Activated naive CD8-positive, alpha-beta T cell treated with anti-CD3 and anti-CD28 coated beads for 36 hours (primary cell): ENCODE measurements around the gene LDLRAD4. TPM values are rescaled to one million over a fixed set of nuclear protein-coding genes. Genes with fewer than 3 reads are reported as not detected.
"Not testable (repeated sequence)": the region's sequence is repeated elsewhere in the genome, so short reads cannot be mapped to it uniquely, and the experiment has no call there.

ENCODE experiments used
- DNase-seq: peaks from one replicate; pipeline ENCODE4 v3.0.0; 2021
- H3K27ac Mint-ChIP-seq: one replicate; pipeline ENCODE4 v1.8.0; 2022; ENCODE audit warnings: mild to moderate bottlenecking, moderate library complexity, mixed read lengths
- H3K27me3 Mint-ChIP-seq: one replicate; pipeline ENCODE4 v1.8.0; 2022; ENCODE audit warnings: mild to moderate bottlenecking, mixed read lengths
- H3K36me3 Mint-ChIP-seq: one replicate; pipeline ENCODE4 v1.8.0; 2021; ENCODE audit warnings: mild to moderate bottlenecking, mixed read lengths
- H3K4me1 Mint-ChIP-seq: one replicate; pipeline ENCODE4 v1.8.0; 2021; ENCODE audit warnings: mixed read lengths
- H3K4me3 Mint-ChIP-seq: one replicate; pipeline ENCODE4 v1.8.0; 2022; ENCODE audit warnings: mild to moderate bottlenecking, moderate library complexity, mixed read lengths
- H3K9me3 Mint-ChIP-seq: one replicate; pipeline ENCODE4 v1.8.0; 2022; ENCODE audit warnings: mixed read lengths
- total RNA-seq, 2 experiments: library from RNA; stranded (reverse); gene quantifications; one replicate each; pipeline ENCODE4 v1.2.3, GENCODE V29; 2021

LDLRAD4 gene
- total RNA-seq, 2 experiments from 2014 or later = 27.4 to 27.5 TPM

DNA sequence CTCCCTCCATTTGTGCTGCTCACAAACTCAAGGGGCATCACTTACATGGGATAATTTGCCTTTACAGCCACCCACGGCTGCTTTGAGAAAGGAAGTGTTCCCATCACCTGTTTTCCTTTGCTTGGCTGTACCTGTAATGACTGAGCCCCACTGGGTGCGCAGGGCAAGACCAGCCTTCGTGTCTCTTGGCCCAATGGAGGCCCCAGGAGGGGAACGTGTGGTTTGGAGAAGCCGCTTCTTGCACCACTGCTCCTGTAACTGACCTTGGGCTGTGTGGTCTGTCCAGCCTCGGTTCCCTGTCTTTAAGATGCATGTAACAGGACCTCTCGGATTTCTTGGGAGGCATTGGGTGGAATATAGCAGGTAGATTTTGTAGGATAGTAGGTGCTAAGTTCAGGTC is 41.1 kb downstream of the LDLRAD4 start:
- no peaks in the 10 kb centered on the region for H3K36me3 Mint-ChIP-seq
- no peak for DNase-seq
- H3K27ac Mint-ChIP-seq = no peak overlapping the region
- no peaks in the 10 kb centered on the region for H3K9me3 Mint-ChIP-seq
- no peaks in the 10 kb centered on the region for H3K27me3 Mint-ChIP-seq
- no peak overlapping the region for H3K4me3 Mint-ChIP-seq
- peaks cover 23% of the 10 kb centered on the region for H3K4me1 Mint-ChIP-seq

DNA sequence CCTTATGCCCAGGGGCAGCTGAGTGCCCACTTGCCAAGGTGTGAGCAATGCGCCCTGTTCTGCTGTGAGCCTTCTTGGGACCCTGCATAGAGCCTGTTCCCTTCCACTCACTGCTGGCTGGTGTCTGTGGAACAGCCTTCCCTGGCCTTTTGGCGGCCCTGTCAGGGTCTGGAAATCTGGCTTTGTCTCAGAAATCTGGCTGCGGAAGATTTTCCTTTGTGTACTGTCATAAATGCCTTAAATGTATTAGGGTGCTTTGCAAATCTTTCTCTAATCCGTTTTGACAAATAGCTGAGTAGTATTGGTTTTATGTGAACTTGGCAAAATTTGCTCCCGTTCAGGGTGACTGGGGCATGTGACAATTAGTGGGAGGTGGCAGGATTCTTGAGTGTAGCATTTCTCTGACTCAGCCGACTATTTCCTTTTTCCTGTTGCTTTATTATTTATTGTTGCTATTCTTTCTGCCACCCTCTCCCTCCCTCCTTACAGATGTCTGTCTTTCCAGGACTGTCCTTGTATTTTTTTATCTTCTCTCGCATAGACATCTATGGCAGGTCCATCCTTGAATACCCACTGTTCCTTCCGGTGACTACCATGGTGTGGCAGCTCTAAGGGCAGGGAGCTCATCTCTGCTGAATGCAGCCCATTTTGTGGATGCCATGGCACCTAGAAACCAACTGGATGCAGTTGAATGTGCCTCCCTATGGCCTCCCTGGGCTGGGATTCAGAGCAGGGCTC is 41.8 kb downstream of the LDLRAD4 start:
- no peaks in the 10 kb centered on the region for H3K9me3 Mint-ChIP-seq
- peaks cover 4% of the 10 kb centered on the region for H3K36me3 Mint-ChIP-seq
- no peaks in the 10 kb centered on the region for H3K27me3 Mint-ChIP-seq
- no peak overlapping the region for H3K27ac Mint-ChIP-seq
- no peak overlapping the region for H3K4me3 Mint-ChIP-seq
- DNase-seq = no peak
- H3K4me1 Mint-ChIP-seq = peaks cover 28% of the 10 kb centered on the region

DNA sequence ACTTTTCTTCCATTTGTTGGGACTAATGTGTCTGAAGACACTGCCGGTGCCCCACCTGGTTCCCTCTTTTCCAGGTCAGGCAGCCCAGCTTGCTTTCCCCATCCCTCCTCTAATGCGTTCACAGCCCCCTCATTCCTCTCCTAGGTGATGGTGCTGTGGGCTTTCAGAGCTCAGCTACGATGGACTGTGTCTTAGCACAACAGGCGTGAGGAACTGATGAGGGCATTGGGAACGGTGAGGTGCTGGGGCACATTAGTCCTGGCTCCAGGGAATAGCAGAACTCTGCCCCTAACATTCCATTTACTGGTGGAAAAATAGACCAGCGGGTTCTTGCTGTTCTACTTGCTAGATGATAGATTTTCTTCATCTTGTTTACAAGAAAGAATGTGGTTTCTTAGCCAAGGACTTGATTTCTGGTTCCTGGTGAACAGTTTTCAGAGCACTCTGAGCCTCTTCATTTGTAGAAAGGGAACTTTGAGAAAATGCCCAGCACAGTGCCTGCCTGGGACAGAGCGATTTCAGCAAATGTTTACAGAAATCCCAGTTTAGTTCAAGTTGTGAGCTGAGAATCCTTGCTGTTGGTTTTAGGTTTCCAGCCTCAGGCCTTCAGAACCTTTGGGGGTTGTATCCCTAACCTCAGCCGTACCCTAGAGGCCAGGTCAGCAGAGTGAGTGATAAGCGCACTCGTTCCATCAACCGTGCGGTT is 42.5 kb downstream of the LDLRAD4 start:
- Mint-ChIP-seq H3K9me3 (no peaks in the 10 kb centered on the region), H3K4me3 (no peak overlapping the region), H3K27me3 (no peaks in the 10 kb centered on the region), H3K27ac (no peak overlapping the region), H3K36me3 (peaks cover 5% of the 10 kb centered on the region), H3K4me1 (peaks cover 35% of the 10 kb centered on the region)
- no peak for DNase-seq

DNA sequence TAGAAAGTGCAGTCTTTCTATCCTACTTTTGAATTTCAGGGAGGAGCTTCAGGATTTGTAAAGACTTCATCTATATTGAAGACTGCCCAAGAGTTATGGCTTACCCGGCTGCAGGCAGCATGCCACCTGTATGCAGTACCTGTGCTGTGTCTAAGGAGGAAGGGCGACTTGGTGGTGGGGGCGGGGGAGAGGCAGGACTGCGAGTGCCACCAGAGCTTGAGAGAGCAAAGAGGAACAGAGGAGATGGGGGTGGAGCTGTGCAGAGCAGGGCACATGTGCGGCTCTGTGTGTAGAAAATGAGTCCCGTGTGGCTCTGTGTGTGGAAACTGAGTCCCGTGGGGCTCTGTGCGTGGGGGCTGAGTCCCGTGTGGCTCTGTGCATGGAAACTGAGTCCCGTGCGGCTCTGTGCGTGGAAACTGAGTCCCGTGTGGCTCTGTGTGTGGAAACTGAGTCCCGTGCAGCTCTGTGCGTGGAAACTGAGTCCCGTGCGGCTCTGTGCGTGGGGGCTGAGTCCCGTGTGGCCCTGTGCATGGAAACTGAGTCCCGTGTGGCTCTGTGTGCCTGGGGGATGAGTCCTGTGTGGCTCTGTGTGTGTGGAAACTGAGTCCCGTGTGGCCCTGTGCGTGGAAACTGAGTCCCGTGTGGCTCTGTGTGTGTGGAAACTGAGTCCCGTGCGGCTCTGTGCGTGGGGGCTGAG is 43.2 kb downstream of the LDLRAD4 start:
- DNase-seq = no peak
- no peaks in the 10 kb centered on the region for H3K9me3 Mint-ChIP-seq
- H3K27me3 Mint-ChIP-seq = no peaks in the 10 kb centered on the region
- peaks cover 42% of the 10 kb centered on the region for H3K4me1 Mint-ChIP-seq
- H3K27ac Mint-ChIP-seq = no peak overlapping the region
- peaks cover 5% of the 10 kb centered on the region for H3K36me3 Mint-ChIP-seq
- no peak overlapping the region for H3K4me3 Mint-ChIP-seq

DNA sequence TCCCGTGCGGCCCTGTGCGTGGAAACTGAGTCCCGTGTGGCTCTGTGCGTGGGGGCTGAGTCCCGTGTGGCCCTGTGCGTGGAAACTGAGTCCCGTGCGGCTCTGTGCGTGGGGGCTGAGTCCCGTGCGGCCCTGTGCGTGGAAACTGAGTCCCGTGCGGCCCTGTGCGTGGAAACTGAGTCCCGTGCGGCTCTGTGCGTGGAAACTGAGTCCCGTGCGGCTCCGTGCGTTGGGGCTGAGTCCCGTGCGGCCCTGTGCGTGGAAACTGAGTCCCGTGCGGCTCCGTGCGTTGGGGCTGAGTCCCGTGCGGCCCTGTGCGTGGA is 43.8 kb downstream of the LDLRAD4 start:
- H3K36me3 Mint-ChIP-seq, H3K9me3 Mint-ChIP-seq, H3K27me3 Mint-ChIP-seq, DNase-seq, H3K27ac Mint-ChIP-seq, H3K4me3 Mint-ChIP-seq: not testable (repeated sequence)
- H3K4me1 Mint-ChIP-seq = peaks cover 48% of the 10 kb centered on the region

DNA sequence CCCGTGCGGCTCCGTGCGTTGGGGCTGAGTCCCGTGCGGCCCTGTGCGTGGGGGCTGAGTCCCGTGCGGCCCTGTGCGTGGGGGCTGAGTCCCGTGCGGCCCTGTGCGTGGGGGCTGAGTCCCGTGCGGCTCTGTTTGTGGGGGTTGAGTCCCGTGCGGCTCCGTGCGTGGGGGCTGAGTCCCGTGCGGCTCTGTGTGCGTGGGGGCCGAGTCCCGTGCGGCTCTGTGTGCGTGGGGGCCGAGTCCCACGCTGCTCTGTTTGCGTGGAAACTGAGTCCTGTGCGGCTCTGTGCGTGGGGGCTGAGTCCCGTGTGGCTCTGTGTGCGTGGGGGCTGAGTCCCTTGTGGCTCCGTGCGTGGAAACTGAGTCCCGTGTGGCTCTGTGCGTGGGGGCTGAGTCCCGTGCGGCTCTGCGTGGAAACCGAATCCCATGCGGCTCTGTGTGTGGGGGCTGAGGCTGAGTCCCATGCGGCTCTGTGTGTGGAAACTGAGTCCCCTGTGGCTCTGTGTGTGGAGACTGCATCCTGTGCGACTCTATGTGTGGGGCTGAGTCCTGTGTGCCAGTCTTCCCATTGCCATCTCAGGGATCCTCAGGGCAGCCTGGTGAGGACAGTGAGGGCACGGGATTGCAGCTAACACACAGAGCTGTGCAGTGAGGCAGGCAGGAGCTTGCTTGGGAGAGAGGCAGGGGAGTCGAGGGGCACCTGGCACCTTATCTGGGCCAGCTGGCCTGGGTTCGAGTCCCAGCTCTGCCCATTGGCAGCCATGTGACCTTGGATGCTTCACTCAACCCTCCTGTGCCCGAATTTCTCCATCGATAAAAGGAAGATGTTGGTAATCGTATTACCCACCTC is 44.5 kb downstream of the LDLRAD4 start:
- H3K27me3 Mint-ChIP-seq = no peaks in the 10 kb centered on the region

DNA sequence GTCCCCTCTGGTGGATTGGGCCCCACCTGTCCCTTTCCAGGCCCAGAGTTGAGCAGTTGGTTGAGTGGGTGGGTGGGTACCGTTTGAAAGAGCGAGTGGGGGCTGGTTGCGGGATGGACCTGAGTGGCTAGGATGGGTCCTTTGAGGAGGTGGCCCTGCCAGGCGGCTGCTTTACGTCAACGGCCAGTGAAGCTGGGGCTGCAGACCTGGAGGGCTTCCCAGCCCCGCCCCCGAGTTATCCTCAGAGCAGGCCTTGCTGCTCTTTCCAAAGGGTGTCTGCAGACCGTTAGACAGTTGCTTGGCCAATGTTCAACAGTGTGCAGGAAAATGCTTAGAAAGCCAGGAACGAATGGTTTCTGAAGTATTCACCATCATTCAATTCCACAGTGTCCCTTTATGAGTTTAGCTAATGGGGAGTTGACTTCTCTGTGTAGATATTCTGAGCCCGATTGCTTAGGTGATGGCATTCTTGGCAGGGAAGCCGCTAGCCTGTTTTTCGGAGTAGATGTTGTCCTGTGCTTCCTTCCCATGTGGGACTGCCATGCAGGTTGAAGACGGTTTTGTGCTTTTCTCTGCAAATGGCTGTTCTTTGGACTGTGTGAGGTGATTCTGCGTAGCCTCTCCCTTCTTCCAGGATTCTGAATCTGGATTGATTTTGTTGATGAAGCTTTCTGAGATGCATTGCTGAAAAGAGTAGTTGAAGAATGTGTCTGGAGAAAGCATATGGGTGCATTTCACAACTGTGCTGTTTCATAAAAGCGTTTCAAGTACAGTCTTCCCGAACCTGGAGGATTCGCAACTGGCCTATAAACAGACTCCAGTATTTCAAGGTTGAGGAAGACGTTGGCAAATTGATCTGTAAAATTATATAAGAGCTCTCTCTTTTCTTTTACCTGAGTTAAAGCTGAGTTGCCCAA is 45.8 kb downstream of the LDLRAD4 start:
- H3K36me3 Mint-ChIP-seq = peaks cover 5% of the 10 kb centered on the region
- no peak for DNase-seq
- H3K4me1 Mint-ChIP-seq = peaks cover 67% of the 10 kb centered on the region
- no peaks in the 10 kb centered on the region for H3K9me3 Mint-ChIP-seq
- no peaks in the 10 kb centered on the region for H3K27me3 Mint-ChIP-seq
- H3K4me3 Mint-ChIP-seq = no peak overlapping the region
- no peak overlapping the region for H3K27ac Mint-ChIP-seq

More for the DNA sequence above, 44.5 kb downstream of the LDLRAD4 start:
- peaks cover 5% of the 10 kb centered on the region for H3K36me3 Mint-ChIP-seq
- H3K4me3 Mint-ChIP-seq = no peak overlapping the region
- no peak overlapping the region for H3K27ac Mint-ChIP-seq
- peaks cover 55% of the 10 kb centered on the region for H3K4me1 Mint-ChIP-seq
- H3K9me3 Mint-ChIP-seq = no peaks in the 10 kb centered on the region
- DNase-seq = no peak

DNA sequence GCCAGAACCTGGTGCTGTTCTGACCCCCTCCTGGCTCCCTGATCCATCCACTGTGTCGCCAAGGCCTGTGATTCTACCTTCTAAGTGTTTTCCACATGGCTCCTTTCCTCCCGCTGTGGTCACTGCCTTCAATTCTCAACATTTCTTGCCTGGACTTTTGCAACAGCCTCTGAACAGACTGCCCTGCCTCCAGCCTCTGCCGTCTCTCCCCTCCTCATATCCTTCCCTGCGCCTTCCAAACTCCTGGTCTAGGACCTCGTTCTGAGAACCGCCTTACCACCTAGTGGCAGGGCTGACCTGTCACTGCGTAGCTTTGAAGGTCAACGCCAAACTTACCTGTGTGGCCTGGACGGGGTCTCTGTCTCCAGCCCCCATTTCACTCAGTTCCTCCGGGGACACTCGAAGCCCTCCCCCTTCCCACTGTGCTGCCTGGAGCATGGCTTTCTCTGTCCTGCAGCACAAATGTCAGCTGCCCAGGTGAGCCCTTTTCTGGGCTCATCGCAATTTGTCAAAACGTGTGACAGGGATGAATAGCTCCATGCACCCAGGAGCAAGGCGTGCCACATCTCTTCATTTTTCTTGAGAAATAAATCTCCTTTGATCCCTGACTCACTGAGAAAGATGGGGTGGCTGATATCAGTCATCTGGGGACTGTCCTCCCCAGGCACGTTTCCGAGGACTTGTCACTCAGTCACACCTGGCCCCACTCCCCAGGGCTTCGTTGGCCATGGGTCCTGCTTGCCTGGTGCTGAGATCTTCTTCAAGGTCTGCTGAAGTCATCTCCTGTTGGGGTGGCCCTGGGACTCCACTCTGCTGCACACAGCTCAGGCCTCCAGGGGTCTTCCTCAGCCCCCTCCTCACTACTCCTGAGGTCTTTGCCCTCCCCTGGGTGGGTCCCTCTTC is 46.7 kb downstream of the LDLRAD4 start:
- Mint-ChIP-seq H3K36me3 (peaks cover 5% of the 10 kb centered on the region), H3K27me3 (no peaks in the 10 kb centered on the region), H3K27ac (peak overlapping the region; percentile 90), H3K4me3 (no peak overlapping the region), H3K9me3 (no peaks in the 10 kb centered on the region), H3K4me1 (peaks cover 69% of the 10 kb centered on the region)
- peak; percentile 54 for DNase-seq

DNA sequence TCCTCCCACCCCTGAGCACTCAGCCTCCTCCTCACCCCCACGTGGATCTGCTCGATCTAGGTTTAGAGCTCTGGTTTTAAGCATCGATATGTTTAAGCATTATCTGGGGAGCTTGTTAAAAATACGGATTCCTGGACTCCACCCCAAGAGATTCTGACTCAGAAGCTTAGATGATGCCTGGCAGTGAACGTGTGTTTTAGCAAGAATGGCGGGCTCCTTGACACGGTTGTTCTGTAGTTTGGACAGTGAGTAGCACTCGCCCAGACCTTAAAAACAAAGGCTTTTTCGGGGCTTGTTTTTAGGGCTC is 47.3 kb downstream of the LDLRAD4 start:
- peak overlapping the region; percentile 62 for H3K4me3 Mint-ChIP-seq
- peaks cover 7% of the 10 kb centered on the region for H3K36me3 Mint-ChIP-seq
- H3K4me1 Mint-ChIP-seq = peaks cover 63% of the 10 kb centered on the region
- no peak for DNase-seq
- no peaks in the 10 kb centered on the region for H3K27me3 Mint-ChIP-seq
- H3K9me3 Mint-ChIP-seq = no peaks in the 10 kb centered on the region
- peak overlapping the region; percentile 90 for H3K27ac Mint-ChIP-seq

DNA sequence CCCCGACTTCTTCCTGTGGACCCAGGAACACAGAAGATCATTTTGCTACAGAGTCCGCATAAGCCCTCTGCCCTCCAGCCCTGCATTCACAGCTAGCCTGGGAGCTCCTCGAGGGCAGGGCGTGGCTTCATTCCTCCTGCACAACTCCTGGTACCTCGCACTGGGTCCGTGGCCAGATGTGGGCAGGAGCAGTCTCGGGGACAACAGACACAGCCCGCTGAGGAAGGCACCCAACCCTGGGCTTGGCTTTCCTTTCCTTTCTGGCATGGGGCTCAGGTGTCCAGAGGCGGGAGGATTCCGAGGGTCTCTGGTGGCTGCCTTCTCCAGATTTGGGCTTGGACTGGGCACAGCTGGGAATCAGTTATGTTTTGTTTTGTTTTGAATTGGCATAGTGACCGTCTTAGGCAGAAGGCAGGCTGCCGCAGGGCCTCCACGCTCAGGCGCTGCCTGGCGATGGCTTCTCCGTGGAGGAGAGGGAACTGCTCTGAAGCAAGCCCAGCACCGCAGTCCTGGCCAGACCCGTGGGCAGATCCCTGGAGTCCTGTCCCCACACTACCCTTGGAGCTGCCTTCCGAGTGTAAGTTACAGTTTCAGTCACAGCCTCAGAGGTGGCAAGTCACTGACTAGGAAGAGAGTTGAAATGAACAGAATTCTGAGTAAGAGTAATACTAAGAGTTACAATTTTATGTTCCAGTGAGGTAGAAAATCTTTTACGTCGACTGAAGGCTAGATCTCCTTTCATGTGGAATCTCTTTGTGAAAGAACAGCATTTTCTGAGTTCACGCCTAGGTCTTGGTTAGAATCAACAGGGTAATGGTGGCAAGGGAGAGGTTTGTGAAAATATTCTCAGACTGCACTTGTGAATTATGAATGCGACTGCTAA is 47.9 kb downstream of the LDLRAD4 start:
- peak overlapping the region; percentile 90 for H3K27ac Mint-ChIP-seq
- H3K4me3 Mint-ChIP-seq = peak overlapping the region; percentile 62
- H3K36me3 Mint-ChIP-seq = peaks cover 7% of the 10 kb centered on the region
- H3K9me3 Mint-ChIP-seq = no peaks in the 10 kb centered on the region
- peak; percentile 72 for DNase-seq
- H3K4me1 Mint-ChIP-seq = peaks cover 58% of the 10 kb centered on the region
- no peaks in the 10 kb centered on the region for H3K27me3 Mint-ChIP-seq

DNA sequence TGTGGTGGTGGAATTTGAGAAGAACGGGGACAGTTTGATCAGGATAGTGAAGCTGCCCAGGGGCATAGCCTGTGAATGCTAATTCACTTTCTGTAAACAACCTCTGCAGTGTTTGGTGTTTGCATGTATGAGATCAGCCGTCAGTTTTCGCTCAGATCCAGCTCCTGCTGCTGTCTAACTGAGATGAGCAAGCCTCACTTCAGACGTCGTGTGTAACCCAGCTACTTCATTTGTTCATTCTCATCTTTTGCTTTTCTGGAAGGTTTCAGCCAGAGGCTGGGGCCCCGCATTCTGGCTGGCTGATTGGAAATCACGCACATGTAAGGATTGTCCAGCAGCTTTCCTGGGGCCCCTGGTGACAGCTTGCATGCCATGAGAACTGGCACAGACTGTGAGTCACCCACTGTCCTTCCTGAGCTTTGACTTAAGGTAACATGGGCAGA is 48.9 kb downstream of the LDLRAD4 start:
- no peaks in the 10 kb centered on the region for H3K9me3 Mint-ChIP-seq
- peaks cover 7% of the 10 kb centered on the region for H3K36me3 Mint-ChIP-seq
- no peak for DNase-seq
- peaks cover 54% of the 10 kb centered on the region for H3K4me1 Mint-ChIP-seq
- H3K27me3 Mint-ChIP-seq = no peaks in the 10 kb centered on the region
- H3K4me3 Mint-ChIP-seq = no peak overlapping the region
- peak overlapping the region; percentile 90 for H3K27ac Mint-ChIP-seq

DNA sequence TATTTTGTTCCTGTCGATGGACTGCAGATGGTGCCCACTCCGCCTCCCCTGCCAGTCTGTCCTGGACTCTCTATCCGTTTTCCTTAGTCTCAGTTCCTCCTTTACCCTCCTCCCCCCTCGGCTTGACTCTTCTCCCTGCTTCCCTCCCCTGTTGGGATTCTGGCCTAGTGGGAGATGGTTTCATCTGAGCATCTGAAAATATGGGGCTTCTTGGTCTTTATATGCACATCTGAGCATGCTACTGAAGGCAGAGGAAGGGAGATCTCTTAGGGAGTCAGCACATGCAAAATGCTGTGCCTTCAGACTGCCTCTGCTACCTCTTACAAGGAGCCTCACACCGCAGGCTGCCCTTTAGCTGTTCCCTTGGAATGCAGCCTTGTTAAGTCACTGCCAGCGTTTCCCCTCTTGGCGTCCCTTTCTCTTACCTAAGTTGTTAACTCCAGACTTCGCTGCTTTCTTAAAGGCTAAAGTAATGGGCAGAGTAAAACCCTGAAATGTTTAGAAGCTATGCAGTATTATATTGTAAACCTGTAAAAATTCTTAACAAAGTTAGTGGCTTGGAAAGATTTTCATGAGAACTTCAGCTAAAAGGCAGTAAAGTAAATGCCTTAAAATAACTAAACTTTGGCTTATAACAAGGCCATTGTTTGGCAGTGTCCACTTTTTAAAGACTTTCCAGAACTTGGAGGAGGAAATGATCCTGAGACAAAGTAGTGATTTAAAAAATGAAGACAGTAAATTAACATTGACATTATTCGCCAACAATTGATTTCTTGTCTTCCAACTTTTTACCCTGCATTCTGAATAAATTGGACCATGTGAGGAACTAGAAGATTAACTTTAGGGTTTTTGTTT is 49.8 kb downstream of the LDLRAD4 start:
- no peak for DNase-seq
- peak overlapping the region; percentile 90 for H3K27ac Mint-ChIP-seq
- no peaks in the 10 kb centered on the region for H3K27me3 Mint-ChIP-seq
- no peak overlapping the region for H3K4me3 Mint-ChIP-seq
- H3K4me1 Mint-ChIP-seq = peaks cover 61% of the 10 kb centered on the region
- H3K9me3 Mint-ChIP-seq = no peaks in the 10 kb centered on the region
- peaks cover 10% of the 10 kb centered on the region for H3K36me3 Mint-ChIP-seq
